Stimulated activated CD4-positive, alpha-beta T cell treated with anti-CD3 and anti-CD28 coated beads, Interleukin-2, amount 100 ng/mL, for 48 hours (primary cell): ENCODE measurements around the gene CCDC186.

Experiments
- DNase-seq, 2 donors: peaks; one replicate each; pipeline ENCODE4 v3.0.0-alpha.2; 2020

CCDC186 gene

DNA sequence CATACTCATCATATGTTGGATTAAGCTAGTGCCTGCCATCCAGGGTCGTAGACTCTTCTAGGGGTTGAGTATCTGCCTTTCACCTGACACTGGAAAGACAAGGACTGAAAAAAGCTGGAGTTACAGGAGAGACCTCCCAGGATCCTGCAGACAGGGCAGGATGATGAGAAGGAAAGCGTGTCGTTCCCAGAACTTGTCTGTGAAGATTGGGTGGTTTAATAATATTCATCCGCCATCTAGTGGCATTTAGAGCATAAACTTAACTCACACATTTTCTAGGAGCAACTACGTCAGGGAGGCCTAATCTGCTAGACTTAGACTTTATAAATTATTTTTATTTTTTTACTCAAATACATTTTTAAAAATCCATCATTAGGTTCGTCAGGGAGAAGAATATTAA, 70.7 kb downstream of the CCDC186 start:
- no peak for DNase-seq

DNA sequence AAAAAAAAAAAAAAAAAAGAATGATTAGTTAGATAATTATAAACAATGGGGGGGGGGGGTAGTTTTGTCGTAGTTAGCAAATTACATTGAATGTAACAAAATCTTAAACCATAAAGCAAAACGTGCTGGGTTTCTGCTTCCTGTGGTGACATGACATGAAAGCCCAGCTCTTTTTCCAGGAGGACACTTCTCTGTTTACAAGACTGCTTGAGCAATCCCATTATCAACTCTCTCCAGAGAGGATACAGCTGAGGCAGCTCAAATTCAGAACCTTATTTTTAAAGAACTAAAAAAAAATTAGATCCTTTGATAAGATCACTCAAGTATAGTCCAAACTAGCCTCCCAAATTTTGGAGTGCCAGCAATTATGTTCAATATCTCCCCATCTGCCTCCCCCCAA, 71.7 kb downstream of the CCDC186 start:
- DNase-seq = no peak

DNA sequence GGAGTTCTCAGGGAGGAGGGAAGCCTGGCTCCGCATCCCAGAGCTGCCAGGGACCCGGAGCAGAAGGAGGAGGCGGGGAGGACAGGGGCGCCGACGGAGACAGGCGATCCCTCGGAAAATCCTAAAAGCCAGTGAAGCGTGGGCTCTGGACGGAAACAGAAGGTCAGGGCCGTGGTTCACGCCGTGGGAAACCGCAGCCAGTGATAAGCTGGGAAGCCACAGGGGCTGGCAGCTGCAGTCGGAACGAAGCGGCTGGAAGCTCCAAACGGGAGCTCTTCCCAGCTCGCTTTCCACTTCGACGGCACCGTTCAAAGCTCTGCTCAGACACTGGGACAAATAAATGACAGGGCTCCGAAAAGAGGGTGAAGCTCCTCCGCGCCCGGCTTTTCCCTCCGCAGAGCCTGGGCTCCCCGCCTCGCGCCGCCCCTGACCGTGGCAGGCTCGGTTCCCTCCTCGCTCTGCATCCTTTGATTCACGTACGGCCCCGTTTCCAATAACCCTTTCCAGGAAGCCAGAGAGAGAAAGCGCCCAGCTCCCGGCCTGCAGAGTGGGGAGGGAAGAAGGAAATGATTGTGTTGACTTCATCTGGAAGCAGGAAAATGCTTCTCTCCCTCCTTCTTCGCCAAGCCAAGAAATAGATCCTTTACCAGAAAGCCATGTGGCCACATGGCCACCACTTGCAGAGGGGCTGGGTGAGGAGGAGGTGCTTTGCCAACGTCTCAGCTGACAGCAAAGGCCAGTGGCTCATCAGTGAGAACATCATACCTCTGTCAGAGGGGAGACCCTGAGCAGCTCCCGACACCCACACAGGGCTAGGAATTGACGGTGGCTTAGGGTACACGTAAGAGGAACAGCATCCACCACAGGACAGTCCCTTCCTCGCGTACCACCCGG, 72.9 kb downstream of the CCDC186 start:
- DNase-seq = no peak

DNA sequence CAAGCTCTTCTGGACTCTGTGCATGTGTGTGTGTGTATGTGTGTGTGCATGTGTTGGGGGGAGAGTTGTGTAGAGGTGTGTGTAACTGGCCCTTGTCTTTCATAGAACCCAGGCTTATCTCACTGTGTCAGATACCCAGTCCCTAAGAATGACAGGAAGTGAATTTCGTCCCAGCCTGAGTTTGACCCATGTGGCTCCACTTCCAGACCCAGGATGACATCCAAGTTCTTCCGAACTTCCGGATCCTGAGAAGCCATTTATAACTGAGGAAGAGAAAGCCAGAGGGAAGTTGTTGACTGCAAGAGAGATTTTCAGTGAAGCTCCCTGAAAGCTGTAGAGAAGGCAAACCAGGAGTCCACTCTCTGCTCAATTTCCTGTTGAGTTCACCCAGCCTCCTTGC, 77.1 kb downstream of the CCDC186 start:
- DNase-seq = no peak

DNA sequence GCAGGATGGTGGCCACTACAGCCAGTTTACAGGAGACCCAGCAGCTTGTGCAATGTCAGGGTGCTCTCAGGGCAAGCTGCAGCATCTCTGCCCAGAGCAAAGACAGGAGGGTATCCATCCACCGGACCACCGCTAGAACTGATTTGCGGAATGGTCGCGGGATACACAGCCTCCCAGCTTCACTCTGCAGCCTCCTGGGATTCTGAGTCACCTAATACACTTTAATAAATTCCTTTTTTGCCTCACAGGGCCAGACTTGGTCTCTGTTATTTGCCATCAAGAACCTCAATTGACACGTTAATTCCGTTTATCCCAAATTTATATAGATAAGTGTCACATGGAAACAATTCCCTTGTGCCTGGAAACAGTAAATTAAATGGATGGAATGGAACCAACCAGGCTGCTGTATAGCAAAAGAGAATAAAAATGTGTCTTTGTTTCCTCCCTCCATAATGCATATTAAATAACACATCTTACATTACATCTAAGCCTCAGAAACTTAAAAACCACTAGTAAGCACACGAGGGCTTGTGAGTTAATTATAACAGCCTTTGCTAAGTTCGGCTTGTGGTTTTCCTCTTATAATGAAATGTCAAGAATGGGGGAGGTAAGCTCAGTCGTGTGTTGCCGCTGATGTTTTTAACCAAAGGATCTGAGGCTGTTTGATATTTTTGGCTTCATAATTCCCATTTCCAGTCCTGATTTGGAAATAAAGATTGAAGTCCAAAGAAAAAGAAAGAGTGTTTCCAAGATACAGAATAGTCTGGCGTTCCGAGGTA, 78.3 kb downstream of the CCDC186 start:
- no peak for DNase-seq

DNA sequence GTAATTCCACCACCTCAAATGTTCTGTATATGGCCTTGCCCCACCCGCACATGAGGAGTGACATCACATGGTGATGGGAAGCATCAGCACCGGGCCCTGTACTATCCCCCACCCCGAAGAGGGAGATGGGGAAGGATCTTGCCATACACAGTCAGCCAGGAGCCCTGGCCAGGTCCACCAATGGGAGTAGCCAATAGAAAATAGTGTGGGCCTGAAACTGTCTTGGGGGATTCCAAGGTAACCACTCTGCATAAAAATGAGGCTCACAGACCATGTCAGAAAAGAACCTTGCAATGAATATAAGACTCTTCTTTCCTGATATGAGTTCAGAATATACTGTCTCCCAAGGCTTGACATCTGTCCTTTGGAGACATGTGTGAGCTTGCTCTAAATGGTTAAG, 79.2 kb downstream of the CCDC186 start:
- no peak for DNase-seq

DNA sequence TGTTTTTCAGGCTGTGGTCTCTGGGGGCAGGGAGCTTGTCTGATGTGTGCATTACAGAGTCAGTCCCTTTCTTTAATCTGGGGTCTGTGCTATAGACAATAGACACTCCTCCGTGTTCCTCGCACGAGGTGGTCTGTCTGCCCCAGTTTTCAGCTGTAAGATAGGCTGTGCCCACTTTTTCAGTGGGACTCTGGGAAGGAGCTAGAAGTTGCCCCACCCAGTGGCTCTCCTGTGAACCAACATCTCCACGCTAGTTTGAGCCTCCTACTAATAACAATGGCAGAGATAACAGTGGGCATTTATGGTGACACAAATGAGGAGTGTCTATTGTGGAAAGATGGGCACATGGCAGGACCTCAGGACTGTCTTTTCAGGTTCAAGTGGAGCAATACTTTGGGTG, 86.3 kb downstream of the CCDC186 start:
- DNase-seq = no peak

DNA sequence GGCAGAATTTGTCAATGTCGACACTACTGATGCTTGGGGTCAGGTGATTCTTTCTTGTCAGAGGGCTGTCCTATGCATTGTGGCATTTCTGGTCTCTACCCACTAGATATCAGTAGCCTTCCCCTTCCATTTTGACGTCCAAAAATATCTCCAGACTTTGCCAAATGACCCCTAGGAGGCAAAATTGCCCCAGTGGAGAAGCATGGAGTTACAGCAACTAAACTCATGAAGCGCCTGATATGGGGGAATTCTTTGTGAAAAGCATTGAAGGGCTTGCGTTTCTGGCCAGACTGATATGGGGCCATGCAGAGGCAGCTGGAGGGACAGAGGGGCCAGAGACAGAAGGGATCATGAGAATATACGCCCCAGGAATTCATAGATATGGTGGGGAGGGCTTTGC, 86.7 kb downstream of the CCDC186 start:
- DNase-seq = no peak

DNA sequence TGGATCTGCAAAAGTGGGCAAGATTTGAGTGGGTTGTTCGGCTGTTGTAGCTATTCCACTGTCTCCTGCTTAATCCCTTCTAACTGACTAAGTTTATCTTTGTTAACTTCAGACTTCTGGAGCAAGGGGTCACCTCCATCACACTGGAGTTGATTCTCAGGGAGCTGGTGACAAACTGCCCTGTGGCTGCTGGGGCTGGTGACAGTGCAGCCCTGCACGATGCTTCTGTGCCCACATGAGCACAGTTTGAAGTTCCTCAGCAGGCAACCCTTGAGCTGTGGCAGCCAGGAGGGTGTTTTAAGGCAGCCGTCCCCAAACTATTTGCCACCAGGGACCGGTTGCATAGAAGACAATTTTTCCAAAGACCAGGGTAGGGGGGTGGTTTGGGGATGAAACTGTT, 89.8 kb downstream of the CCDC186 start:
- no peak for DNase-seq

DNA sequence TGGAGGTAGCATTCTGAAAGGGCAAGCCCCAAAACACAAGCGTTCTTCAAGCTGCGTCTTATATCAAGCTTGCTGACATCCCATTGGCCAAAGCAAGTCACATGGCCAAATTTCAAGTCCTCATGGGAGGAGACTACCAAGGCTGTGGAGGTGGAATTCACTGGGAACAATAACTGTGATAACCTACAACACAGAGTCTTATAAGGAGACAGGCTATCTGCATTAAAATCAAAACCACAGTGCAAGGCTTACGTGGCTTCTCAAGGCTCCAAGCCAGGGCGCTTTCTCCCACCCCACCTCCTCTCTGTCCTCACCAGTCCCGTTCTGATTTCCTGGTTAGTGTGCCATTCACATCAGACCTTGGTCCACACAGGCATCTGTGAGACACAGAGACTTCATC, 91.0 kb downstream of the CCDC186 start:
- DNase-seq = no peak

DNA sequence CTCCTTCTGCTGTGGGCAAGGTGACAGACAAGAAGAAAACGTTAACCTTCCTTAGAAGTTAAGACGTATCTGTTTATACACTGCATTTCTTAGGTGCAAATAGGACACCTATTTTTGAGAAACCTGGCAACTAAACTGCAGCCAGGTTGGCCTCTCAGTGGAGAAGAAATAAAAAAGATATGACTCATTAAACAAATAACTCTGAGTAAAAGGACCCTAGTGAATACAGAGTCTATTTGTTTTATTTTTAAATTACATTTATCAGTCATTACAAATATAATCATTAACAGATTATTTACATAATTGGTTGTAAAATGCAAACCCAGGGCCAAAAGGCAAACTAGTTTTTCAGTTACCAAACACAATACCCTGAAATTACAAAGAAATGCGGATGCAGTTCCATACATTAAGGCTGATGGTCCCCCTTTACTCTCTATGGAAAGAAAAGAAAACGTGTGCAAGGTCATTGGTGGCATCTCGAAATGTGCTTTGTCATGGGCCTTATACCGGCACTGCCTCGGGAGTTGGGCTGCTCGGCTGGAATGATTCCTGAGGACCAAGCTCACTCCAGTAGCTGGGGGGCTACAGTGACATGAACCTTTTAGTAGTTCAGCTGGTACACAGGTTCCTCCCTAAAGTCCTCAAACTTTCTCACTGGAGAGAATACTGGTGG, 92.0 kb downstream of the CCDC186 start:
- DNase-seq = no peak

DNA sequence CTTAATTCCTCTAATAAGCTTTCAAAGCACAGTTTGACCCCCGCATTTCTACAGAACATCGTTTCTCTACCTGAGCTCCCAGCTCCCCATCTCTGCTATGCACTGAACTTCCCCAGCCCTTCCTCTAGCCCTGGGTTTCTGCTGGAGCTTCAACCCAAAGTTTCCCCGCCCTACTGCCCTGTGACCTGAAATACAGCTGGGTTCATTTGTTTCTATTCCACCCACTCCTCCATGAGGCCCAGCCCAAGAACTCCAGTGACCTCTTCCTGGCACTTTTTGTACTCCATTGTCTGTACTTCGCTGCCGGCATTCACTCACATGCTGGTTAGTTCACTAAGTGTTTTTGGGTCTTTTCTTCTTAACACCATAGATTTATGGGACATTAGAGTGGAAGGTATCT, 94.6 kb downstream of the CCDC186 start:
- no peak for DNase-seq

DNA sequence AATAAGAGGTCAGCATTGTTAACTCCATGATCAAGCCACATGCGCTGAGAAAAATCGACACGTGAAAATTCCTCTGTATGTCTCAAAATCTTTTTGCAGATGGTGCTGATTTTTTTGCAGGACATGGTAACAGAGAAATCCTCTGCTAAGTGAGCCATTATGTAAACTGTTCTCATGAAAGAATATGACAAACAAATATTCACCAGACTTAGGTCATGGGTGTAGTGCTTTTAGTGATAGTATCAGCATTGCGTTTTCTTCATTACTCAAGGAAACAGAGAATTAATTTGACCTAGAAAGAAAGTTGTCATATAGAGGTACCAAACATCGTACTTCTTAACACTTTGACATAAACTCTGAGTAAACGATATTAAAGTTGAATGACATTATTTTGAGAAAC, 95.7 kb downstream of the CCDC186 start:
- DNase-seq = no peak

DNA sequence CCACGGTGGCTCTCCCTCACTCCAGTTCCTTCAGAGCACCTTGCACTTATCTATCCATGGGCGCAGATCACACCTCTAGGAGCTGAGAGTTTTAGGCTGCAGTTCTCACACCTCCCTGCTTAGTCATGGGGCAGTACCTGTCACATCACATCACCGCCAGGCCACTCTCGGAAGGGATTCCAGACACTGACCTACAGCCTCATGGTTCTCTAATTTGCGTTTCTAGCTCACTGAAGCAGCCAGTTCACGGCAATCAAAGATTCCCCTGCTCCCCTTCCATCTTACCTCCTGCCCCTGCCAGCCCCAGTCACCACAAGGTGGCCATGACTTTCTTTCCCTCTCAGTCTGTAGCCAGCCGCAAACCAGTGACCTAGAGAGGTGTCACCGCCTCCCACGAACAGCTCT, 96.2 kb downstream of the CCDC186 start:
- DNase-seq = no peak

DNA sequence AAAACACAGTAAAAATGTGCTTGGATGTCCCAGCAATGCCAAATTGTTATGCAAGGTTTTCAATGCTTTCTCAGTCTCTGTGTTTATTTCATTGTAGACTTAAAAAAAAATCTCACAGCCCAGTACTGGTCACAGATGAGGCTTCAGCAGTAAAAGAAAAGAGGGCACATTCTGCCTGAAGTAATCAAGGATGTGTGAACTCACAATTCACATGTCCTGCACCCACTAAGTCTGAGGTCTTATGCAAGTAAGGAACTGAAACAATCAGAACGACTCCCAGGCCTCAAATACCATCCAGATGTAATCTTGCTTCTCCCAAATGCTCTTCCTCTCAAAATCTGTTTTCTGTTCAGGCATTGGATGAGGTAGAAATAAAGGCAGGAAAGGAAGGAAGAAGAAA, 96.7 kb downstream of the CCDC186 start:
- DNase-seq = no peak

DNA sequence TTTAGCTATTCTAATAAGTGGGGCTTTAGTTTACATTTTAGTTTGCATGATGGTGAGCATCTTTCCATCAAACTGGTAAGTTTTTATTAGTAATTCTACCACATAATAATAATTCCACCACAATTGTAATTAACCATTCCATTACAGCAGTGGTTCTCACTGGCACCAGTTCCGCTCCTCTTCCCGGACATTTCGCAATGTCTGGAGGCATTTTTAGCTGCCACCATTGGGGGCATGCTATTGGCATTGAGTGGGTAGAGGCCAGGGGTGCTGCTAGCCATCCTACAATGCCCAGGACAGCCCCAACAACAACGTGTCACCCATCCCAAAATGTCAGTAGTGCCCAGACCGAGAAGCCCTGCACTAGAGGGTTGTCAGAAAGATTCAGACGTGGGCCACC, 98.9 kb downstream of the CCDC186 start:
- DNase-seq = no peak

DNA sequence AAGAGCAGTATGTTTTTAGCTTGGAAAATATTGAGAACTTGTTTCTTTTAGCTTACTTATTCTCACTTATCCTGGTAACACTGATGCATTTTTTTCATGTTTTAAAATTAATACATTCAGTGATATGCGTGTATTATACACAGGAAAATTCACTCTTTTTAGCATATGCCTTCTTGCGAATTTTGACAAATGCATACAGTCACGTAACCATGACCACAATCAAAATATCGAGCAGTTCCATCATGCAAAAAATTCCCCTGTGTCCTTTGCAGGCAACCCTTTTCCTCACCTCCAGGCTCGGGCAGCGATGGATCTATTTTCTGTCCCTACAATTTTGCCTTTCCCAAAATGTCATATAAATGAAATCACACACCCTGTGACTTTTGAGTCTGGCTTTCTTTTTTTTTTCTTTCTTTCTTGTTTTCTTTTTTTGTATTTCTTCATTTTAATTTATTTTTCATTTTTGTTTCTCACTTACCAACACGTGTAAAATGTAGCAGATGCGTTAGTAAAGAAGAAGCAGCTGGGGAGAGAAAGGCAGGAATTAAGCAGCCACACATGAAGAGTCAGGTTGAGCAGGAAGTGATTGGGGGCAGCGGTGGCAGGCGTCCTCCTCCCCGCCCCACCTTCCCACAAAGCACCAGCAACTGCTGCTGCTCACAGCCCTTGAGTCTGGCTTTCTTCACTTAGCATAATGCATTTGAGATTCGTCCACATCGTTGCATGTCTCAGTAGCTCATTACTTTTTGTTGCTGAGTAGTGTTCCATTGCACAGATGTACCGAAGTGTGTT, 100.4 kb downstream of the CCDC186 start:
- DNase-seq = no peak

DNA sequence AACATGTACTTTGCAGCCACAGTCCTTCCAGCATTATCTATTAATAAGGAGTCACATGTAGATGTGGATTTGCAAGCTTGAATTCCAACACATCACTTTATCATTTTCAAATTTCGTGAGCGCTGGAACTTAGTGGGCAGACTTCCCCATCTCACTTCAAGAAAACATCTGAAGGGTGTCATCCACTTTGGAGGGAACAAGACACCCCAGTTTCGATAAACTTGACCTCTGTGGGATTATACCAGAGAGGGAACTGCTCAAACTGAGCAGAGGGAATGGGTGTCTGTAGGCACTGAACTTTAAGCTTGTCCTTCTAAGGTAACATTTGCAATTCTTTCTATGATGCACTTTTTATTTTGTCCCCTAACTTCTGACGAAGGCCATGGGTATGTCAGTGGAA, 102.8 kb downstream of the CCDC186 start:
- DNase-seq = no peak
